ENCODE results near the gene TSPAN31.

The TSPAN31 gene

DNA sequence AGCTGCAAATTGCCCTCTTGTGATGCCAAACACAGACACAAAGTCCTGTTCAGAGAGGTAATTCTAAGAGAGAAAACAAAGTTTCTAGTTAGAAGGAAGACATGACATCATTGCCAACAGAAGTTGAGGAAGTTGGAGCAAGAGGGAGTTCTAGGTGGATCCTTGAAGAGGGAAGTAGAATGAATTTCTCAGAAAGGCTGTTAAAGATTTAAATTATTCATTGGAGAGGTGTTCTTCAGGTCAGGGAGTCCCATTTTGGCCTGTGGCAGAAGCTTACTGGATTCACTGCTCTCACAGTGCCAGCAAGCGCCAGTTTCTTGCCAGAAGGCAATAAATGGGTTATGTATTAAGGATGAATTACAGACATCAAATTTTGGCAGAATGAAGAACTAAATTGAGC, 53.1 kb downstream of the TSPAN31 start:
- DNase-seq: no peak

Measured in activated CD8-positive, alpha-beta memory T cell treated with anti-CD3 and anti-CD28 coated beads, Interleukin-2, amount 50 U/mL, for 4 hours (primary cell).